HG02588 (cell line): ENCODE data around the gene FRZB.
"Not testable (repeated sequence)": the region's sequence is repeated elsewhere in the genome, so short reads cannot be mapped to it uniquely, and the experiment has no call there.

ENCODE experiments used
- ATAC-seq: cut with Tn5 transposase; IDR thresholded peaks from one replicate; pipeline ENCODE4 v1.9.1; 2021; ENCODE audit warnings: mild to moderate bottlenecking, moderate library complexity; ENCODE audit not compliant: unreplicated experiment

The FRZB gene

DNA sequence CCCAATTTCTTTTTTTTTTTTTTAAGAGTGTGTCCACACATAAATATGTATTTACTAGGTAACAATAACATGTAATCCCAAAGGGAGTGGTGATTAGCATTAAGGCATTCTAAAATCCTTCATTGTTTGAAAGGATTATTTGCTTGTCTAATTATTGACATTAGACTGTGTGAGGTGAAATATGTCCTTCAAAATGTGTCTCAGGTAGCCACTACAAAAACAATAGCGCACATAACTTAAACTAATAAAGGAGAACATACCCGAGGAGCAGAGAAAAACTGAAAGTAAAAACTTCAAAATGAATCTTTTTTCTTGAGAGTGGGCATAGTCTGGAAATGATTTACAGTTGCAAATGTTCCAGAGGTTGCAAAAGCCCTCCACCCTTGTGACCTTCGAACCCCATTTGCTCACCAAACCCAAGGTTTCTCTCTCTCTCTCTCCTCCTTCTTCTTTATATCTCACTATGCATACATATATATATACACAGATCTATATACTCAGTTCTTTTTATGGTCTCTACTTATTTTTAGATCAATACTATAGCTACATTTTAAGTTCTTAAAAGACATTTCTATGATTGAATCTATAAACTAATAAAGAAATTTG lies 24.4 kb upstream of the FRZB start:
- no peak for ATAC-seq

DNA sequence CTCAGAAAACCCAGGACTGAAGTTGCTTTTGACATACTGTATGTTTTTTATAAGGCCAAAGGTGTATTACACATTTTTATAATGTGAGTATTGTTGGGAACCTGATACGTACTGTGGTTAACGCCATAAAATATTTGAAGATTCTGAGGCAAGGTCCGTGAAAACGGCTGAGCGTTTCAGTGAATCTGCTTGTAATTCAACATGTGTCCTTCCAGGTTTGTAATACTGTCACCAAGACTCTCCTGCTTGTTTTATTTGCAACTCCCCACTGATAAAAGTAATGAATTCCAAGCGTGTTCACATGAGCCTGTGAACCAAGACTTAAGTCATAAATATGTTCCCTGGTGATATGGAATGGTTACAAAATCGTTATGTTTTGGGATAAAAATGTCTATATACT lies 23.9 kb upstream of the FRZB start:
- no peak for ATAC-seq

DNA sequence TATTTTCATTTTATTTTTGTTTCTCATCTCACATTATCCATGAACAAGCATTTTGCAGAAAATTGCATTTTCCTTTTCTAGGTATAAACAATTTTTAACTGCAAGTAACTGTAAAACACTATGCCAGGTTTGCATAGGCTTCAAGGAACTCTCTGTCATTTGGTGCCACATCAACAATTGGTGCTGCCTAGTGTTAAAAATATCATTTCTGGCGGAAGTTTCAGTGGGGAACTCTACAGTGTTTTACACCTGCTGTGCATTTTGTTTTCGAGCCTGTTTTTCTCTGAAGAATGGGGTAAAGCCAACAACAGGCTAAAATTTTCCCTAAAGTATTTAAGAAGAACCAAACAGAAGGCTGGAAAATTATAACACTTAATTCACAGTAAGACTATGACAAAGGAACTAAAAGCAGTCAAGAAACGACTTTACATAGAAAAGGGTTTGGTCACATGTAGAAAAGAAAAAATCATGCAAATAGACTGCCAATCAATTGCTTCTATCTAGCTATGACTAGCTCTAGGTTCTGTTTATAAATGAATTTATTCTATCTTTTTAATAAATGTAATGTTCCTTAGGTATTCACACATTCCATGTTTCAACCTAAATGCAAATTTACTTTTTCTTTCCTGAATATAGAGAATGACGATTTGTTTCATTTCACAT lies 21.4 kb upstream of the FRZB start:
- peak; percentile 62 for ATAC-seq

DNA sequence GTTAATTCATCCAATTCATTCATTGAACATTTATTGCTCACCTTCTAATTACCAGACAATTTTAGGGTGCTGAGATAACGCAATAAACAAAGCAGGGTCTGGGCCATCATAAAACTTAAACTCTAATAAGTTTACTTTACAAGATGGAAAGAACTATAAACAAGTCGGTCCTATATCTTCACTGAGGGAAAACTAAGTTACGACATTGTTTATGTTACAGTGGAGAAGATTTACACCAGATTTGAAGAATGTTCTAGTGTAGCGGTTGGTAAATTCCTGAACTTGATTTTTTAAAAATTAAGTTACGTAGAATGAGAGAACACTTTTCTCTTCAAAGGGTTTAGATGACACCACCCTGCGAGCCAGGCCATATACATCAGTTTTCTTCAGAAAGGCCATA lies 20.7 kb upstream of the FRZB start:
- ATAC-seq = no peak

DNA sequence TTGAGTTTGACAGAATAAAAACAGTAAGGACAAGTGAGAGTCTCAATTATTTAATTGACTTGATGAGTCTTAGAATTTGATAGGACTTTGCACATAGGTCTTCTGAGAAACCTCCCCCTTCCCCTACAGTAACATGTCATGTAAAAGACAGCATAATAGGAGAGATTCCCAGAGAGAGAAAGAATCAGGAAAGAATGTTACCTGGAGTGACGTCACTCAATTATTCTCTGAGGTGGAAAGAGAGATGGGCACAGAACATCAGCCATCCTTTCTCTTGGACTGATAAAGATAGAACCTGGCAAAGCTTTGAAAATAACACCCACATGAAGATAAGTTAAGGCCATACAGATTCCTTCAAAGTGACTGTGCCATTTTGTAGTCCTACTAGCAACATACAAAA lies 19.3 kb upstream of the FRZB start:
- ATAC-seq = no peak

DNA sequence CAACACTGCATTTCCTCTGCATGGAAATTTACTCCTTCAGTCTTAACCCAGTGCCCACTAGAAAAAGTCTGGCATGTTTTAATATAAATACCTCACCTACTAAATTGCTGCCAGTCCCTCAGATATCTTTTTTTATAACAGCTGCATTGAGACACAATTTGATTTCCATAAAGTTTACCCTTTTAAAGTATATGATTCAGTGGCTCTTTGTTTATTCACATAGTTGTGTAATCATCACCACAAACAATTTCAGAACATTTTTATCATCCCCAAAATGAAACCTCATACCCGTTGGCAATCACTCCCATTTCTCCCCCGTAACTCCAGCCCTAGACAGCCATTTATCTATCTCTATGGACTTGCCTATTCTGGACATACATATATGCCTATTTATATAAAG lies 17.0 kb upstream of the FRZB start:
- ATAC-seq = no peak

DNA sequence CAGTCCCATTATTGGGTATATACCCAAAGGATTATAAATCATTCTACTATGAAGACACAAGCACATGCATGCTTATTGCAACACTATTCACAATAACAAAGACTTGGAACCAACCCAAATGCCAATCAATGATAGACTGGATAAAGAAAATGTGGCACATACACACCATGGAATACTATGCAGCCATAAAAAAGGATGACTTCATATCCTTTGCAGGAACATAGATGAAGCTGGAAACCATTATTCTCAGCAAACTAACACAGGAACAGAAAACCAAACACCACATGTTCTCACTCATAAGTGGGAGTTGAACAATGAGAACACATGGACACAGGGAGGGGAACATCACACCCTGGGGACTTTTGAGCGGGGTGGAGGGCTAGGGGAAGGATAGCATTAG lies 13.7 kb upstream of the FRZB start:
- ATAC-seq = not testable (repeated sequence)

DNA sequence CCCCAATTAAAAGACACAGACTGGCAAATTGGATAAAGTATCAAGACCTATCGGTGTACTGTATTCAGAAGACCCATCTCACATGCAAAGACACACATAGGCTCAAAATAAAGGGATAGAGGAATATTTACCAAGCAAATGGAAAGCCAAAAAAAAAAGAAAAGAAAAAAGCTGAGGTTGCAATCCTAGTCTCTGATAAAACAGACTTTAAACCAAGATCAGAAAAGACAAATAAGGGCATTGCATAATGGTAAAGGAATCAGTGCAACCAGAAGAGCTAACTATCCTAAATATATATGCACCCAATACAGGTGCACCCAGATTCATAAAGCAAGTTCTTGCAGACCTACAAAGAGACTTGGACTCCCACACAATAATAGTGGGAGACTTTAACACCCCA lies 10.2 kb upstream of the FRZB start:
- ATAC-seq = not testable (repeated sequence)

DNA sequence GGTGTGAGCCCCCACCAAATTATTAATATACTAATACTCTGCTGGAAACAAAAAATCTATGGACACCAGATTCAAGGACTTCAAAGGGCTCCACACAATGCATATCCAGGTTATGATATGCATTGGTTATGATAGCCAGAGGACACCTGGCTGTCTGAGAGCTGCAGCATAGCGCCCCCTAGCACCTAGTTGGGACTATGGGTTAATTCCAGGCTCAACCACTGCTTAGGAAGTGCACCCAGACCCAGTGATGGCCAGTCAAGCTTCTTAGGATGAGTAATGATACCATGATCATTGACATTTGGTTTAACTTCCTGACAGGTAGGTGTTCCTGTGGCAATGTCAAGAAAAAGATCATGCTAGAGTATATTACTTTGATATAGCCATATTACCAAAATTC lies 3.8 kb upstream of the FRZB start:
- no peak for ATAC-seq

DNA sequence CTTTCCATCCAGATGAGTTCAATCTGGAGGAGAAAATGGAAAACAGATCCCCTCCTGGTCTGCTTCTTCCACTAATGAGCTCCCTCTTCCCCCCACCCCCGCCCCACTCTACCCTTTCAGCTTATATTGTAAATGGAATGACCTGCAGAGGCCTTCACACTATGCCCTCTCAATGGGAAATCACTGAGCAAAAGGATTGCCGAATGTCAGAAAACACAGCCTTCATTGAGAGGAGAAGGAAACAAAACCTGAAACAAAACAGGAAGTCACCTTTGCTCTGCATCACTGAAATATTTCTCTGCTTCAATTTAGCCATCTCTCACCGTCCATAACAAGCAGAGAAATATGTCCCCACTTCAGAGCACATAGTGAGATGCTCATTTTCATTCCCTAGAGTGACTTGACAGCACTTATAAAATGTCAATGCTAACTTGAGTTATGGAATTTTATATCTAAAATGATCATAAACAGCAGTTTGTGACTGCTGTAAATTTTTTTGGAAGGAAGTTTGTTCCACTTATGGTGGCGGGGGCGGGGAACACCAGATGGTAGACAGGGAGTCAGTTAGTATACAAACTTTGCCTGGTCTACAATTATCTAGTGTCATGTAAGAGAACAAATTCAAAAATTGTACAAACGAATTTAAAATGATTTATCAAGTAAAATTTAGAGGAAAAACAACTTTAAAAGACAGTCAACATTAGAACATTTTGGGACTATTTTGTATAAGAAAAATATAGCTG lies 1.8 kb upstream of the FRZB start:
- ATAC-seq = no peak

DNA sequence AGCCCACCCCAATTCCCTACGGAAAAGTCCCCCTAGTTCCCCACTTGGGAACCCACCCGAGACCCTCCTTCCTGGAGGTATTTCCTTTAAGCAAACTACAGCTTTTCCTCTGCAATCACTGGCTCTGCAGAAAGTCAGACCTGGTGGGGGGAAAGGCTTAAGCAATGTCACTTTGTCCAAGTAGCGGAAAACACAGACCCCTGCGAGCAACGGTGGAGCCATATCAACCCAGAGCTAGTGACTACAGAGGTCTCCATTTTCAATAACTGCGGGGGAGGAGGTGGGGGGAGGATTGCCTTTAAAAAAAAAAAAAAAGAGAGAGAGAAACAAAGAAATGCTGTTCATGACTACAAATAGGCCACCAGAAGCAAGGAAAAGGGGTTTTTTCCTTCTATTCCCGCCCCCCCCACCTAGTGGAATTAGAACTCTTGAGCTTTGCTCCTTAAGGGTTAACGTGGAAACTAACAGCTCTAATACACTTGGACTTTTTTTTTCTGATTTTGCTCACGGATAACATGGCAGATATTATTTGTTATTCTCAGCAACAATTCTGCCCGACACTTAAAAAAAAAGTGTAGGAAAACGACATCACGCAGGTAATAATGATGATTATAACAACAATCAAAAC lies 1.1 kb upstream of the FRZB start:
- no peak for ATAC-seq

DNA sequence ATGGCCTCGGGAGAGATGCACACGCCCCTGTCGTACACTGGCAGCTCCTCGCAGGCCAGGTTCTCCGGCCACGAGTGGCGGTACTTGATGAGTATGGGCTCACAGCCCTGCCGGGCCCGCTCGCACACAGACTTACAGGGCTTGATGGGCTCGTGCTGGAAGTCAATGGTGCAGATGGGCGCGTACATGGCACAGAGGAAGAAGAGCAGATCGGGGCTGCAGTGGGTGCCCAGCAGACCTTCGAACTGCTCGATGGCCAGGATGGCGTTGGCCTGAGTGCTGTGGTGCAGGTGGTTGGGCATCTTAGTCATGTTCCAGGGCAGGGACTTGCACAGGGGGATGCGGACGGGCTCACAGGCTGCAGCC lies 359 bp downstream of the FRZB start:
- ATAC-seq = no peak

DNA sequence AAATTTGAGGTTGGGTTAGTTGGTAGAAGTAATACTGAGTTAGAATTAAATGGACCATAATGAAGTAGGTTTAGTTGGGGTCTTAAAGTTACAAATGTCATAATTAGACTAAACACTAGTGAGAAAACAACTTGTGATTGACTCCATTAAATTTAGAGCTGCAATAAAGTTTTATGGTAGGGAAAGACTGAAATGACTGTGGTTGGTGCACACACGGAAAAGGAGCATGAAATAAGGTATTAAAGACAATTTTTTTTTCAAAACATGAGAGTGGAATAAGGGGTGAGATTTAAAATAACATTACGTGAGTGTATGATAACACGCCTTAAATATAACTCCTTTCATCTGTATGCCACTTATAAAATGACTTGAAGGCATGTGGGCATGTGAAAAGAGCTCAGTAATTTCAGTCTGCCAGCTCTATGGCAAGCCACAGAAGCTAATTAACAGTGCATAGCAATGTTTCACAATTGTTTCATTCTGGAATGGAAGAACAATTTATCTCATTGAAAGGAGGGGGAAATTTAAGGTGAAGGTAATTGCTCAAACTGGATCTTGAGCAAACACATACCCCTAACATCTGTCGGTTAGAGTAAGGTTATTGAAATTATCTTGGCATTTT lies 1.4 kb downstream of the FRZB start:
- ATAC-seq = no peak

DNA sequence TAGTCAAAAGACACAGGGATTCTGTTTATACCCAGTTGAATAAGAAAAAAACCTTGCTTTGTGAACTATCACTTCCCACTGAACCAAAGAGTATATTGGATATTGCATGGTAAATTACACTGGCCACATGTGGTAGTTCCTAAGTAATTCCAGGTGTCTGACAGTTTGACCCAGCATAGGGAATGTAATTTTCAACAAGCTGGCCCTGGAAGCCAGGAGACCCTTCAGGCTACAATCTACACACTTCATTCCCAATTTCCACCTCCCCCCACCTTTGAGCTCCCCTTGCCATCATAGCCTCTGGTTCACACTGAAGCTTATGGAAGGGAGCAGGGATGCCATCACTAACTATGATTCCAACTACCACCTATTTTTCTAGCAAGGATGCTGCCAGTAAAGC lies 2.8 kb downstream of the FRZB start:
- no peak for ATAC-seq

DNA sequence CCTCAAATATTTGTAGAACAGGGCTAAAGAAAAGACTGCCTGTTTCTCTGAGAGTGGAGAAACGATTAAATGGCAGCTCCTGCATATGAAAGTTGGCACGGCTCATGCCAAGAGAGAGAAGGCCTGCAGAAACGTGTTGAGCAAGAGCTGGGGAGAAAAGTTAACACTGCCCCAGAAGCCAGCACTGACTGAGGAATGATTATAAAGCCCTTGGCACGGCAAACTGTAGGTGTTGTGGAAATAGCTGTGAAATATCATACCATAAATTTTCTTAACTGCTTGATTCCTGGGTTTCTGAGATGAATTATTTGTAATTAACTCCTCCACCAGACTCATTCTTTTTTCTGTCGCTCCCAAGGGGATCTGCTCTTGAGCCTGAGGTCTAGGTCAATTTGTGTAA lies 4.3 kb downstream of the FRZB start:
- no peak for ATAC-seq

DNA sequence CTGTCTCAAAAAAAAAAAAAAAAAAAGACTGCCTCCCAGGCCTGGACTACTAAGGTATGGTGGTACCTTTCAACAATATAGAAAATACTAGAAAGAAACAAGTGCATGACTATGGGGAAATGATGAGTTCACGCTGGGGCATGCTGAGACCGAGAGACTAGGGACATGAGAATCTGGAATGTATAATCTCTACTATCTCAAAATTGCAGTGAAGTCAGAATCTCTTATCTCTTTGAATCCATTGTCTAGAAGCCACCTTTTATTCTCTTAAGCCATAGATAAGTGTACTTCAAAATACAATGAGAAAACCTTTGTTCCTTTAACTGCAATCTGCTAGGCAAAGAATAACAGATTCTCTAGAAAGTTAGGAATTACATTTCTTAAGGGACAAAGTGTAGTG lies 5.6 kb downstream of the FRZB start:
- ATAC-seq = no peak

DNA sequence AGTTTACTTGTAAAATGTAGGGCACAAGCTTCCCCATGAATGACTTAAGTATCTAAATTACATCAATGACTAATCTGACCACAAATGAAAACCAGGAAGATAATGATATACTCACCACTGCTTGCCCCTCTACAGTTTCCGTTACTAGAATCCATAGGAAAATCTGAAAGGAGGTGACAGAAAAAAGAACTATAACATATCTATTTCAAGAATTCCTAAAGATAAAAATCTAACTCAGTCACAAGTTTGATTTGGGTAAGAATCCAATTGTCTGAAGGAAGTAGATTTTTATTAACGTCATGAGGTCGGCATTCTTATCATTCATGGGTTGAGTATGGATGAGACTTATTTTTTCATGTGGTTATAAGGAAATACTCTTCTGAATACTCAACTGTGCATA lies 7.8 kb downstream of the FRZB start:
- ATAC-seq = no peak

DNA sequence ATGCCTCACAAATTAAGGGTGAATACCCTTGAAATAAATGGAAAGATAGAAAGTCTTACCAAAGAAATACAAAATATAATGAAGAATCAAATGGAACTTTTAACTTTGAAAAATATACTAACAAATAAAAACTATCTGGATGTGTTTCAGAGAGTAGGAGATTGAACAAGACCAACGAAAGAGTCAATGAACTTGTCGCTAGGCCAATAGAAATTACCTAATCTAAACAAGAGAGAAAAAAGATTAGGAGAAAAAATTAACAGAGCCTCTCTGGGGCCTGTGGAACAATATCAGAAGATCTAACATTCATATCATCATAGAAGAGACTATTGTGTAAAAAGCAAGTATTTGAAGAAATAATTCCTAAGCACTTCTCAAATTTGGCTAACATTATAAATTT lies 11.1 kb downstream of the FRZB start:
- no peak for ATAC-seq

DNA sequence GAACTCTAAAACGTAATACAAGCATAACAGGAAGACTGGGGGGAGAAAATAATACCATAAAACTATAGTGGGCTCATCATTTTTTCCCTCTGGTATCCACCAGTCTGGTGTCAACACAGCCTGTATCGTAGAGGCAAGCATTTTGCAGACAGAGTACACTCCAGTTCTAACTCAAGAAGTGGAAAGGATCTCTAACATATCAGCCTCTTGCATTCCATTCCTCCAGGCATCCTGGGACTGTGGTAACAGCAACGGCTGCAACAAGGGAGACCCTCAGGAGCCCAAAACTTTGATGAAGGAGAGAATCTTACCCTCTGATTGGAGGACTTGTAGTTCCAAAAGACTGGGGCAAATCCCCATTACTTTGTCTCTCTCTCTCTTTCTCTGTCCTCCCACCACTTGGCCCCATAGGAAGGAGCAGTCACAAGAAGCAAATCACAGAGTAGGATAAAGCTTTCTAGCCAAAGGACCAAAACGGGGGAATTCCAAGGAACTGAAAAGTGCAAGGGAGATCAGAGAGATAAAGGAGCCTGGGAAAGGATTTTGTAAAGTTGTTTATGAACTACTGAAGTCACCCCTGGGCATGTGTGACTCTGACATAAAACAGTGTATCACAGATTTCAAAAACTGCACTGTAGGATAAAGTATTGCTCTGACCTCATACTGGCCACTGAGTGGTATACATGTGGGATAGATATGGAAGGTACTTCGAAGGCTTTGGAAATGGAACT lies 11.9 kb downstream of the FRZB start:
- ATAC-seq = no peak

DNA sequence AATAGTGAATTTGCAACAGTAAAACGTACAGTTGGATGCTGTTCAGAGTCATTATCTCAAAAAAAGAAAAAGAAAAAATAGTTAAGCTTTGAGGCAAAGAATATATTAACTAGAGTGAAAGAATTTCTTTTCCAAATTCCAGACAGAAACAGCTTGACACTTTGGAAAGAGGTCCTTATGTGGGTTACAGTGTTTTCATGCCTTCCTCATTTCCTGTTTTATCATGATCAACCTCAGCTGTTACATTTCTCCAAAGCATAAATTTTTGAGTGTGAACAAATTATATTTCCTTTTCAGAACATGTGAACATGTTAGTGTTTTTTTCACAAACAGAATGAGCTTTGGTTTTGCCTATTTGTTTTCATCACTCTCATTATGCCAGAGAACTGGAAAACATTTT lies 13.6 kb downstream of the FRZB start:
- ATAC-seq = no peak

DNA sequence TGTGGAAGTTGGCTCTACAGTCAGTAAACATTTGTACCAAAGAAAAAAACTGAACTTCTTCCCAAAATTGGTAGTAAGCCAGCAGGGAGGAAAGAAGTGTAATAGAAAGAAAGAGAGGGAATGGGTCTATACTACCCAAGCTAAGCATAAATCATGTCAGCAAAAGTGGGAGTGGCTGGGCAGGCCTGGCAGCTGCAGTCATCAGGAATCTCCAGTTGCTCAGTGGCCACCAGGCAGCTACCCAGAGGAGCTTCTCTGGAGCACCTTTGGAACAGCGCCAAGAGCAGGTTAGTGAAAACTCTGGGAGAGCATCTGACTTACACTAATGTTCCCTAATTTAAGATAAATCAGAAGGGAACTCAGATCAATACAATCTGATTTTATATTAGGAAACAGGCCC lies 14.3 kb downstream of the FRZB start:
- ATAC-seq = no peak
